RWPE1 (cell line): ENCODE data around the gene CPNE1.
A peak's percentile ranks its signal among the peaks of the same experiment; 100 is the strongest.

ENCODE experiments used
- CTCF ChIA-PET: fragments of 350-600 bp; sonication (Branson Sonifier 250); formaldehyde crosslinking; extraction: SDS; loops from one replicate; lab custom pipeline; 2021; lab: Yijun Ruan, JAX
- POLR2A ChIA-PET: fragments of 400-600 bp; formaldehyde crosslinking; extraction: SDS; loops from one replicate; lab custom pipeline; 2020; ENCODE audit warnings: antibody characterized with exemption; ENCODE audit not compliant: low non-redundant PET; lab: Yijun Ruan, JAX
- DNase-seq: peaks from one replicate; pipeline ENCODE4 v3.0.0; 2012; ENCODE audit warnings: low spot score
- H3K27ac ChIP-seq: fragments of 450-650 bp; 2 replicates; pipeline ENCODE4 v1.5.1; 2017
- TF ChIP-seq, protein P1 (sequence below): fragments of 450-650 bp; conservative IDR thresholded peaks from 2 replicates; pipeline ENCODE4 v1.5.1; 2017; ENCODE audit warnings: low read depth, mild to moderate bottlenecking

The CPNE1 gene

DNA sequence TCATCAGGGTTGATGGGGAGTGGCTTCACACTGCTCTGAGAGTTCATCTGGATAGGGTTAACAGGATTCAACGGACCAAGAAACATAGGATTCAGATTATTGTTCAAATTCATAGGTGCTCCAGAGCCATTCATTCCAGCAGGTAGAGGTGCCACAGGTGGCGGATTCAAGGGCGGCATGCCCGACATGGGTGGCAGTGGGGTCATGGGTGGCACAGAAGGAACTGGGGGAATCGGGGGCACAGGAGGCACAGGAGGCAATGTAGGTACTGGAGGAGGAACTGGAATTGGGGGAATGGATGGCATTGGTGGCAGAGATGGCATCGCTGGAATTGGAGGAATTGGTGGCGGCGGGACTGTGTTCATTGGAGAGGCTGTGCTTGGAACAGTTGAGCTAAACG is 10.3 kb downstream of the CPNE1 start:
- ChIA-PET POLR2A (no interaction called here), CTCF (interaction anchor here (0.8 to 1.1 kb wide), 2 partner anchors 12 to 35 kb away, joined by 3 to 4 read pairs; no protein-coding TSS in a partner anchor)
- DNase-seq, result no peak
- TF ChIP-seq, protein P1, sequence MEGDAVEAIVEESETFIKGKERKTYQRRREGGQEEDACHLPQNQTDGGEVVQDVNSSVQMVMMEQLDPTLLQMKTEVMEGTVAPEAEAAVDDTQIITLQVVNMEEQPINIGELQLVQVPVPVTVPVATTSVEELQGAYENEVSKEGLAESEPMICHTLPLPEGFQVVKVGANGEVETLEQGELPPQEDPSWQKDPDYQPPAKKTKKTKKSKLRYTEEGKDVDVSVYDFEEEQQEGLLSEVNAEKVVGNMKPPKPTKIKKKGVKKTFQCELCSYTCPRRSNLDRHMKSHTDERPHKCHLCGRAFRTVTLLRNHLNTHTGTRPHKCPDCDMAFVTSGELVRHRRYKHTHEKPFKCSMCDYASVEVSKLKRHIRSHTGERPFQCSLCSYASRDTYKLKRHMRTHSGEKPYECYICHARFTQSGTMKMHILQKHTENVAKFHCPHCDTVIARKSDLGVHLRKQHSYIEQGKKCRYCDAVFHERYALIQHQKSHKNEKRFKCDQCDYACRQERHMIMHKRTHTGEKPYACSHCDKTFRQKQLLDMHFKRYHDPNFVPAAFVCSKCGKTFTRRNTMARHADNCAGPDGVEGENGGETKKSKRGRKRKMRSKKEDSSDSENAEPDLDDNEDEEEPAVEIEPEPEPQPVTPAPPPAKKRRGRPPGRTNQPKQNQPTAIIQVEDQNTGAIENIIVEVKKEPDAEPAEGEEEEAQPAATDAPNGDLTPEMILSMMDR, result no peak
- H3K27ac ChIP-seq, result no peak overlapping the region

DNA sequence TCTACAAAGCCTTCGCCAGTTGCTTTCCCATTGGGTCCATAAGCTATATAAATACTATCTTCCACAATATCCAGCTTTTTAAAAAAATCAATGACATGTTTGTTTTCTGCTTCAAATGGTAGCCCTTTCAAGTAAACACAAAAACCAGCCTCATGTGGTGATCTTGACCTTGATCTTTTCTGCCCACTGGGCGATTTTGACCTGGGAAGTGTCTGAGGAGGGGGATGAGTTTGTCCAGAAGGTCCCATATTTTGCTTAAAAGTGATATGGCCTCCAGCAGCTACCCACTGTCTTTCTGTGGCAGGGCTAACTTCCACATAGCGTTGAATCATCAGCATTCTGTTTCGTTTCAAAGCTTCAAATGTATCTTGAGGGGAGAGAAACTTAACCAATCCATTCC is 10.8 kb downstream of the CPNE1 start:
- TF ChIP-seq, protein P1, result no peak
- no peak overlapping the region for H3K27ac ChIP-seq
- no peak for DNase-seq
- ChIA-PET CTCF (interaction anchor here (0.8 to 1.1 kb wide), 2 partner anchors 11 to 35 kb away, joined by 3 to 4 read pairs; no protein-coding TSS in a partner anchor), POLR2A (no interaction called here)

DNA sequence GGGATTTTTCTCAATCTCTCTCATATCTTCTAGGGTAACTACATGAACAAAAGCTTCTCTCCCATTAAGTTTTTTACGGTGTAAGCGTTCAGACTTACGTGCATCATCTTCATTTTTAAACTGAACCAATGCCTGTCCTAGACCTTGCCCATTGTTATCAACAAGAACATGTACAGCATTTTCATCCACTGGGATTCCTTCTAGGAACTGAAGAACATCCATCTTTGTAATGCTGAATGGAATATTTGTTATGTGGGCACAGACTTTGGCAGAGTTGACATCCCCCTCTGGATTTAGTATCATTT is 11.3 kb downstream of the CPNE1 start:
- ChIA-PET CTCF (interaction anchor here (0.6 kb wide), 1 partner anchor 1948 kb away, joined by 4 read pairs; no protein-coding TSS in a partner anchor), POLR2A (no interaction called here)
- TF ChIP-seq, protein P1, result no peak

DNA sequence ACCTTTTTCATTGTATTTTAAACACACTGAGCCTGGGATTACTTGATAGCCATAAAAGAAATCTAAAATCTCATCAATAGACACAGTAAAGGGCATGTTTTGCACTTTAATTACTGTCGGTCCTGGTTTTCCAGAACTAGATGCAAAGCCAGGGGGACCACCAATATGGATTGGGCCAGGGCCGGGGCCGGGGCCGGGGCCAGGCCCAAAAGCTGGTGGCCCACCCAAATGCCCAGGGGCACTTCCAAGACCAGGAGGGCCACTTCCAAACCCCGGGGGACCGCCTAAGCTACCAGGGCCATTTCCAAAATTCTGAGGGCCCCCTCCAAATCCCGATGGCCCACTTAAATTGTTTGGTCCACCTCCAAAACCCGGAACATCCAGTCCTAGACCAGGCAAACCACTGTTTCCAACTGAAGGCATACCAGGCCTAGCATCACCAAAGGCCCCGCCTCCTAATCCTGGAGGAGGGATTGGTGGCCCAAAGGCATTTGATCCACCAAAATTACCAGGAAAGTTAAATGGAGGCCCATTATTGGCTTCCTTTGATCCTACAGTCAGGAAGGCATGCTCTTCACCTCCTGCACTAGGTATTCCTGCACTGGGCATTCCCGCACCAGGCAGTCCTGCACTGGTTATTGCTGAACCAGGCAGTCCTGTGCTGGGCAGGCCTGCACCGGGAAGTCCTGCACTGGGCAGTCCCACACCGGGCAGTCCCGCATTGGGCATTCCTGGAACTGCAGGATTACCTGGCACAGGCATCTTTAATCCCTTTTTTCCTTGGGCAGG is 11.9 kb downstream of the CPNE1 start:
- TF ChIP-seq, protein P1, result no peak
- ChIA-PET POLR2A (no interaction called here), CTCF (interaction anchor here (0.6 kb wide), 2 partner anchors 142 to 1947 kb away, joined by 3 to 4 read pairs; no protein-coding TSS in a partner anchor)
- H3K27ac ChIP-seq, result 0 out of 2 replicates have a peak overlapping the region, but pooled peaks have one; percentile 0
- no peak for DNase-seq

More for the DNA sequence above, 11.3 kb downstream of the CPNE1 start:
- no peak for DNase-seq
- H3K27ac ChIP-seq, result no peak overlapping the region

DNA sequence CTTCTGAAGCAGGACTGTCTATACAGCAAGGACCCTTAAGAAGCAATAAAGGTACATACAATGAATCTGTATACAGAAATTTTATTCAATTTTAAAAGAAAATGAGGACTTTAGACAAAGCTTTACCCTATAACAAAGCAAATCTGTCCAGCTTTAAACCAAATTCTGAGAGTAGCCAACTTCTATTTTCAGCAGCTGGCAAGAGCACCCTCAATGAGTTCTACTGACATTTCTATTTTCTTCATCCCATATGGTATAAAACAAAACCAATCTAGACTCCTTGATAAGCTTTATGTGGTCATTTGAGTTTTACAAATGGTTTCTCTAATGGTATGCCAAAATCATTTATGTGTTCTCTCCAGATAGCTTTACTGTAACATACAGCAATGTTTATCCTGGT is 12.7 kb downstream of the CPNE1 start:
- TF ChIP-seq, protein P1, result no peak
- no peak for DNase-seq
- CTCF ChIA-PET, result interaction anchor here (0.6 kb wide), 2 partner anchors 62 to 141 kb away, joined by 3 to 4 read pairs; no protein-coding TSS in a partner anchor
- POLR2A ChIA-PET, result interaction anchor here (0.8 kb wide), 1 partner anchor 12 kb away, joined by 3 read pairs; no protein-coding TSS in a partner anchor
- H3K27ac ChIP-seq, result no peak overlapping the region

DNA sequence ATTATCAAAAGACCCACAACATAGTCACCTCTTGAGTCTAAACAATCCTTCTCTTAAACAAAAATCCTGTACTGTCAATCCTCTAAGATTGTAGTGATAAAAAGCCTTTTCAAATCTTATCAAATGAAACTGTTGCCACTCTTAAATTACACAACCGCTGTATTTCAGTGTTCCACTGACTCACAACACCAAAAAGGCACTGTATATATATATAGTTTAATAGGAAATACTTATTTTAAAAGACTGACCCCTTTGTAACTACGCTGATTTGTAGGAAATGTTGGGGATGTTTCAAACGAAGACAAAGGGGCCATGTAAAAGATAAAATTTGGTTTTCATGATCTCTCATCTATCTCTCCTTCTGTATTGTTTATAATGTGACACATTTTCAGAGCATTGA is 14.1 kb downstream of the CPNE1 start:
- H3K27ac ChIP-seq, result no peak overlapping the region
- ChIA-PET CTCF (no interaction called here), POLR2A (no interaction called here)
- no peak for DNase-seq
- TF ChIP-seq, protein P1, result no peak
